TTC549 (cell line): ENCODE measurements around the gene SEC24B.

Source experiments
- FAIRE-seq: peaks from 2 replicates; lab custom pipeline; 2012; peaks lifted over from hg19 to GRCh38; lab: Jason Lieb, UNC

SEC24B gene

DNA sequence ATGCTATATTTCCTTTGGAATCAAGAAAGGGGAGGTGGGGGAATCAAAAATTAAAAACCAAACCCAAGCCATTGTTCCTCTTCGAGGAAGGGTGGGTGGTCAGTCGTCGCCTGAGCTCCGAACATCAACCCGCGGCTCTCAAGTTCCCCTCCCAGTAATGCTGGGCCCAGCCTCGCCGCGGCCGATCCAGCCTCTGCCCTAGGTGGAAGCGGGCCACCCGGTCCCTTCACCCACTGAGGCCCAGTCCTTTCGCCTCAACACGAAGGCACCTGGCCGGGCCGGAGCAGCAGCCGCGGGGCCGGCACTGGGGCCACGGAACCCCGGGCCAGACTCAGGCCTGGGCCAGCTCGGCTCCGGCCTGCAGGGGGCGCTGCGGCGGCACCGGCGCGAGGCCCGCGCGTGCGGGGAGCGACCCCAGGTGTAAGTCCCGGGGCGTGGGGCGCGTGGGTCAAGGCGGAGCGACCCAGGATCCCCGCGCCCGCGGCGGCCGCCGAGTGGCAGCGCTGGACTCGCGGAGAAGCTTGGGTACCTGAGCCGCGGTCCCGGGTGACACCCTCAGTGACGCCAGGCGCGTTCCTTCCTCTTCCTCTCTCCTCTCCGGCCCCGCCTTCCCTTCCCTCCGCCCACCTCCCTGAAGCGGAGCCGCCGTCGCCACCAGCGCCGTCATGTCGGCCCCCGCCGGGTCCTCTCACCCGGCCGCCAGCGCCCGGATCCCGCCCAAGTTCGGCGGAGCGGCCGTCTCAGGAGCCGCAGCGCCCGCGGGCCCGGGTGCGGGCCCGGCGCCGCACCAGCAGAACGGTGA, at the start of gene SEC24B:
Gene SEC24B, plus strand, starts transcription at position 611 of the 802 bp plus-strand sequence. Its CDS starts 55 bp downstream, at position 666.
- no peak for FAIRE-seq

DNA sequence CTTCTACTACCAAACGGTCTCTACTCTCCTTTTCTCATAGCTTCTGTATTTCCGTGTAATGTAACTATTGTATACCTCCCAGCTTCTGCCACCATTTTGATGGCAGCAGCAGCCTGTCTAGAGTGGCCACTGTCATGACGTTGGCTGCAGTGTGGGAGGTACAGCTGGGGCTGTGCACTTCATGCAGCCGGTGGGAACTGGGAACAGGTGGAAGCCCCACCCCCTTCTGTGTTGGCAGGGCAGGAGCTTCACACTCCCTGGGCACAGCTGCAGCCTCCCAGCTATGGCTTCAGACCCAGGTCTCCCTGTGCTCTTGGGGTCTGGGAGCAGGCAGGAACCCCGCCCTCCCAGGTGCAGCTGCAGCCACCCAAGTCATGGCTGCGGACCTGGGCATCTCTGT, 49.8 kb upstream of the SEC24B start:
- FAIRE-seq = no peak

DNA sequence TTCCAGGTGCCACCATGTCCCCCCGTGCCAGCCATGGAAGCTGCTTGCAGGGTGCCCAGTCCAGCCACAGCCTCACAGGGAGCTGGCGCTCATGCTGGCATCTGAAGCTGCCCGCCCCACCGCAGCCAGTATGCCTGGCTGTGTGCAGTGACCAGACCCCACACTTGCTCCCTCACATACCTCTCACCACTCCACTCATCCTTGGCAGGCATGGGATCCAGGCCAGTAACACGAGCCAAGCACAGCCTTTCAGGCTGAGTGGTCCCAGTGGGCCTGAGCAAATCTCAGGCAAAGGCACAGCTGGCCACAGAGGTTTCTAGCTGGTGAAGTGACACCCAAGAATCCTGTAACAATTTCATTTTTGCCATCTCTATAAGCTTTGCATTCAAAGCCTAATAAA, 48.4 kb upstream of the SEC24B start:
- FAIRE-seq = no peak

DNA sequence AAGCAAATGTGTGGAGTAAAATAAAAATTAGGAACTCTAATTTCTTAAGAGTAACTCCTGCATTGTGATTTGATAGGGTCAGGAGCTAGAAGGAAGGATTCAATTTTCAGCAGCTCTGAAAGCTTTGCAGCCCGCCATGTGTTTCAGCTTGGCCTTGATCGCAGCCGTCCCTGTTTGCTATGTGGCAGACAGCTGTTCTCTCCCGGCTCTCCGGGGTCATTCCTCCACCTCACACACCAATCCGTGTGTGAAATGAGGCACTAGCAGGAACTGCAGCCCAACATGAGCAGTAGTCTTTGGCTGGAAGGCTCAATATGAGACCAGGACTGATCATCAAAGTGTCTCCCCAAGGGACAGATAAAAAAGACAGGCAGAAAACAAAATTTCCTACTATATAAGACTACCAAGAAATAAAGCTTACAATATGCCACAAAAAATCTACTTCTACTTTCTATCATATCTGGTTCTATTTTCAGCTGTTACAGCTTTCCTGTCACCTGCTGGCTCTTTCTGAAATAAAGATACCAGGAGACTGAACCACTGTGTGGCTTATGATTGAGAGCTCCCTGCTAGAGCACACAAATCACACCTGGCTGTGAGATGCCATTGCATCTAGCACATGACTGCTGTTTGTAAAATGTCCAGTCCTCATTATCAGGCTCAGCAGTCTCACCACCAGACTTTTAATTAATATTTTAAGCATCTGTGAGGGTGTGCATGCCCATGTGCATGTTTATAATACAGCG, 44.1 kb upstream of the SEC24B start:
- FAIRE-seq = no peak

DNA sequence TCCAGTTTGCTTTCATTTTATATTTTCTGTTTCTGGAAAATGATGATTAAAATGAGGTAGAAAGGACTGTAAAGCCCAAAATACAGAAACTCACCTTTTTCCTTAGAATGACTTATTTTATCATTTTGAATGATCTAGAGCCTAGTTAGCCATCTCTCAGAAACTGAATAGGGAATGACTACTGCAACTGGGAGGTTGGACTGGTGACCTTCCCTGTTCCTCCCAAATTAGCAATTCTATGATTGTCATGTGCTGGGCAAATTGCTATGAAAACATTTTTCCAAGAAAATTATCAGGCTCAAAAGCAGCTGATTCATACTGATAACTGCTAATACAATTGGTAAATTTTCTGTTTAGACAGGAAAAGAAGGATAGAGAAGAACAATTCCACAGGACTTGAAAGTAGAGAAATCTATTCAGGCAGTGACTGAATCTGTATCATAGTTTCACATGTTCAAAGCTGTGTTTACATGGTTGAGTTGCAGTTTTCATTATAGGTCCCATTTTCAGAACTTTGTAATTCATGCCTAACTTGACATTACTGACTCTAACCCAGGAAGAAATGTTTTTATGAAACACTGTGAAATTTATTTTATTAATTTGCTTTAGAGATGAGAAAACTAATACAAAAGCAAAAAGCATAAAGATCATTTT, 43.4 kb upstream of the SEC24B start:
- no peak for FAIRE-seq

DNA sequence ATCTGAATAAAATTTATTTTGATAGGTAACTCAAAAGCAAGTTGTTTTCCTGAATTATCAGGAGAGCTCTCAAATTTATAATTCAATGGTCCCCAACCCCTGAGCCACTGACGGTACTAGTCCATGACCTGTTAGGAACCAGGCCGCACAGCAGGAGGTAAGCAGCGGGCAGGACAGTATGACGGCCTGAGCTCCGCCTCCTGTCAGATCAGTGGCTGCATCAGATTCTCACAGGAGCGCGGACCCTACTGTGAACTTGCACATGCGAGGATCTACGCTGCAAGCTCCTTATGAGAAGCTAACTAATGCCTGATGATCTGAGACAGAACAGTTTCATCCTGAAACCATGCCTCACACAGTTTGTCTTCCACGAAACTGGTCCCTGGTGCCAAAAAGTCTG, 37.9 kb upstream of the SEC24B start:
- no peak for FAIRE-seq

DNA sequence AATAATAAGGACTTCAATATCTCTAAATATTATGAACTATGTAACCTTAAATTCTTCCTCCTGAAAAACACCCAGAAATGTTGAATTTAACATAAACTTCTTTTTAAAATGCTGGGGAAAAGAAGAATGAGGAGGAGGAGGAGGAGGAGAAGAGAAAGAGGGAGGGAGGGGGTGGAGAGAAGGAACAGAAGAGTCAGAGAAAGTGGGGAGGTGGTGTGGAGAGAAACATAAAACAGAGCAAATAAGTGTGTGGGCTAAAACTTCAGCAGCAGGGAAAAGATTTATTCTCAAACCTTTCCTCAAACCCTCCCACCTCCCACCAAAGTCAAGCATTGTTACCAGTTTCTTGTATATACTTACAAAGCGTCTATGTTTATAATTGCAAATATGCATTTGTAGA, 34.7 kb upstream of the SEC24B start:
- no peak for FAIRE-seq

DNA sequence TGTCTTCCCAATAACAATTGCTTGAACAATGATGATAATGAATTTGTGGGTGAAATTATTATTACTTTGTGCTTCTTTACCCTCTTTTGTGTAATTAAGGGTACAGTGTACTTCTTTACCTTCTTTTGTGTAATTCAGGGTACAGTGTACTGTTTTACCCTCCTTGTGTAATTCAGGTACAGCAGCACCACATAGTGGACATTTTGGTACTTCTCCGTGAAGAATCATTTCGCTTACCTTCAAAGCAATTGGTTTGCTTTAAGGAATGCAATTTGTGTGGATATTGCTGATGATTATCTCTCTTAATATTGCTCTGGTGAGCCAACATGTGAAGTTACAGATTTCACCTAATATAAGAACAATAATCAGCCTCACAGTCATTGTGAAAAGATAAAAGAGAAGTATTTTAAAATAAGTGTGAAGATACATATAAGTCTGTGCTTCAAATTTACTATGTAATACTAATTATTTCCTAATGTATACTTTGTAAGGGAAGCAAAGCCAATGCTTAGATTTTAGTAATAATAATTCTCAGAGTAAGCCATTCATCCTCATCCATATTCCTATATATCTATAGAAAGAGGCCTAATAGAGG, 27.2 kb upstream of the SEC24B start:
- peak; percentile 74 for FAIRE-seq

DNA sequence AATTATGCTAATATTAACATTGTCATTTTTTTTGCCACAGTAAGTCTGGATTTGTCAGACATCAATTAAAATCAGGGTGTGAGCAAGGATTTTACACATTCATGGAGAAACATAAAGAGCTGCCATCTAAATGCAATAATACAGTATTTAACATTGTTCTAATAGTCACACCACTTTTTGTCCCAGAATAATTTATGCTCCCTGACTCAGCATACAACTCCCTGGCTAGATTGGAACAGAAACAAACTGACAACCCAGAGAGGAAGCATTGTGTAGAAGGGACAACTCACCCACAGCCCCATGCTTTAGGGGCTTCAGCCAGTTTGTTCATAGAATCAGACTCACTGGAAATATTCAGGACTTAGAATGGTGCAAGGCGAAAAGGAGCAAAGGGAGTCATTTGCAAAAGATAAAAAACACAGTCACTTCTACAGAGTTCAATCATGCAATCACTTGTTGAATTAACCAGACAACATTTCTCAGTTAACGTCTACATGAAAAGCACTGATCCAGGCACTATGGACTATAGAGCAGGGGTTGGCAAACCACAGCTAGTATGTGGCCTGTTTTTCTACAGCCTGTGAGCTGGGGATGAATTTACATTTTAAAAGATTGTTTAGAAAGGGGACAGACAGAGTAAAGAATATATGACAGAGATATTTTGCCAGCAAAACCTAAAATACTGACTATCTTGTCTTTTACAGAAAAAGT, 26.4 kb upstream of the SEC24B start:
- no peak for FAIRE-seq

DNA sequence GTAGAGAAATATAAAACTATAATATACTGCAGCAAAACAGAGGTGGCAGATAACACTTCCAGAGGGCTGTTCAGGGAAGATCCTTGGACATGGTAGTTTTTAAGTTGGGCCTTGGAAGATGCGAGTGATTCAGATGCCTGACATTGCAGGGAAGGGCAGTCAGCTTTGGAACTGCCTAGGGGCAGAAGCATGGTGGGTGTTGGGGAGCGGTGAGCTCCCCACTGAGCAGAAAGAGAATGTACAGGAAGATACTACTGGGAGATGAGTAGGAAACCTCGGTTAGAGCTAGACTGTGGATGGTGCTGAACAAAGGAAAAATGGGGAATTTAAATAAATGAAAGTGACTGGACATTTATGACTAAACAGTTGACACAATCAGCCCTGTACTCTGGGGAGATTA, 24.9 kb upstream of the SEC24B start:
- FAIRE-seq = no peak

DNA sequence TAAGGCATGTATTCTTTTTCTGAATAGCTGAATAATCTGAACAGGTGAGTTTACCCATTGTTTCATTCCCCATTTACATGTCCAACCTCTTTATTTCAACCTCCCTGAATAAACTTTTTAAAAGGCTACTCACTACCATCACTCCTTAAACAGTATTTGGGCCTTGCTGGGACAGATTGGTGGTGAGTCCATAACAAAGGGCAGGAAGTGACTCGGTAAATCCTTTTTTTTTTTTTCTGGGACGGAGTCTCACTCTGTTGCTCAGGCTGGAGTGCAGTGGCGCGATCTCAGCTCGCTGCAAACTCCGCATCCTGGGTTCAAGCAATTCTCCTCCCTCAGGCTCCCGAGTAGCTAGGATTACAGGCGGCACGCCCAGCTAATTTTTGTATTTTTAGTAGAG, 23.4 kb upstream of the SEC24B start:
- no peak for FAIRE-seq

DNA sequence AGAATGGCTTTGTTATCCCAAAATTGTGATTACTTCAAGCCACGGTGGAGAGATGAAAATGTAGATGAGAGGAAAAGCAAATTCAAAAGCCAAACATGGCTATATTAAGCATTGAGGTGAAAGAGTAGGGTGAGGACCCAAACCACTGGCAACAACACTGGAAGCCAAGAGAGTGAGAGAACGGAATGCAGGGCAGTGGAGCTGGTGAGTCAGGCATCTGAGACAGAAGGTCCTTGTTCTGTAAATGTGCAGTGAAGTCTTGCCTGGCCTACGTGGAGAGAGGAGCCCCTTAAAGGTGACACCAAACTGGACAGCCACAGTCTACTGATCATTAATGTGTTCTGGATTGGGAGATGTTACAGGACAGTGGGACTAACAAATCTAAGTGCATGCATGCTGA, 22.8 kb upstream of the SEC24B start:
- FAIRE-seq = no peak

DNA sequence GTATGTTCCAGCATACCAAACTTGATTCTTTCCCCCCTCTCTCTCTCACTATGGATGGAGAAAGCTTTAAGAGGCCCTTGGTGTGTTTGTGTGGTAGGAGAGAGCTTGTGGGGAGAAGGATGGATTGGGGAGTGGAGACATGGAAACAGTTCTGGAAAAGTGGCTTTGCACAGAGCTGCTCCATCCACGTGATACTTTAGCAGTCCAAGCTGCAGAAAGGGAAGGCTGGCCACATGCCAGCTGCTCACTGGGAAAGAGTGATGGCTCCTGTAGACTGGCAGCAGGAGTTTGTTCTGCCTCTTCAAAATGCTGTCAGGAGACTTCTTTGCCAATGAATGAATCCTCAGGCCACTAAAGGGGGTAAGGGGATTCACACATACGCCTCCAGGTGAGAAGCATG, 21.7 kb upstream of the SEC24B start:
- no peak for FAIRE-seq

DNA sequence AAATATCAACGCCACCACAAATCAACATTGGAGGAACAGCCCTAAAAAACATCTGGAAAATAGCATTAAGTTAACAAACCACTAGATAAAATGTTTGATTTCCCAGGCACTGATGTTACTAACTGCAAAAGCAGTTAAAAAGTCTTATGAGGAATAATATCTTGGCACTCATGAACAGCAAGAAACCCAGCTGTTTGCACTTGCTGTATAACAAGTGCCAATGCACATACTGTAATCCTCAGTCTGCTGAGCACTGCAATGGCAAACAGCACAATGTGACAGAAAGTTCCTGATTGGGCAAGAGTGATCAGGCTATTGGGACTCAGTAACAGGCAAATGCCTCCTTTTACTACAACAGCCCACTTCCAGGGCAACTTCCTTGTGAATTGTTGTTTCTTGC, 20.8 kb upstream of the SEC24B start:
- FAIRE-seq = no peak

DNA sequence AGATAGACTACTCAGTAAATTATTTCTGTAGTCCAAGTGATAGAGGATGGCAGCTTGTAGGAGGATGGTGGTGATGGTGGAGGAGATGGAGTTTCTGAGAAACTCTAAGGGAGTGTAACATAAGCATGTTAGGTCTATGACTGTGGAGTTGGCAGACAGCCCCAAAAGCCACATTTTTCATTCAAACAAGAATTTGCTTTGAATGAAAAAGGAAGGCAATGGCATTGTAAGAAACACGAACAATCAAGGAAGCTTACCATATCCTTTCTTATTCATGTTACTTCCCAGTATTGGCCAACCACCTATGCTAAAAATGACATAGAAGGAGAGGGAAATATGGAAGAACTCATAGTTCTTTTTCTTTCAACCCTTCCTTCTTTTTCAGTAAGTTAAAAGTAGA, 18.7 kb upstream of the SEC24B start:
- FAIRE-seq = no peak

DNA sequence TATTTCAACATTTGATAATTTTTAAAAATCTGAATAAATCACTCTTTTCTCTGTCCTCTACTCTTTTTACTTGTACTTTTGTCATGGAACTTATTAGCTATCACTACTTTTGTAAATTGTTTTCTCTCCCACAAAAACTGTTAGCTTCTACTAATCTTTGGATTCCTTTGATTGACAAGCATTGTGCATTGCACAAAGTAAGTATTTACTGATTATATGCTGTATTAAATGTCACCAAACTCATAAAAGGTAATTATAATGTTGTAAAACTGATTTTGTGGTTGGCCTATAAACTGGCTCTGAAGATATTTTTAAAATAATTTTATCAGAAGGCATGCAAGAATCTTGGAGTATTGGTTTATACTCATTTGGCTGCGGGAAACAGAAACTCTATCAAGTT, 15.0 kb upstream of the SEC24B start:
- no peak for FAIRE-seq

DNA sequence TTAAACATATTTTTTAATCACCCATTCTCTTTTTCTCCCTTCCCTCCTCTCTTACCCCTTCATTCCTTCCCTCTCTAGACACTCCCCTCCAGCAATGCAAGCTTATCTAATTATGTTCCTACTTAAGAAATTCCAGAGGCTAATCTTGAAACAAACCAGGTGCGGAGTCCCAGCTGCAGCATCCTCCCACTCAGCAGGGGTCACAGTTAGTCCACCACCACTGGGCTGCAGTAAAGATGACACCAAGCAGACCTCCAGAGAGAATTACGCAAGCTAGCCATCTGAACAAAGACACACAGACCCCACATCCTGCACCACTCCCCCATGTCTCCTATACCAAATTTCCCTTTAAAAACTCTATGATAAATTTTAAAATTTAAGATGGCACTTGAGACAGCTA, 13.9 kb upstream of the SEC24B start:
- FAIRE-seq = no peak

DNA sequence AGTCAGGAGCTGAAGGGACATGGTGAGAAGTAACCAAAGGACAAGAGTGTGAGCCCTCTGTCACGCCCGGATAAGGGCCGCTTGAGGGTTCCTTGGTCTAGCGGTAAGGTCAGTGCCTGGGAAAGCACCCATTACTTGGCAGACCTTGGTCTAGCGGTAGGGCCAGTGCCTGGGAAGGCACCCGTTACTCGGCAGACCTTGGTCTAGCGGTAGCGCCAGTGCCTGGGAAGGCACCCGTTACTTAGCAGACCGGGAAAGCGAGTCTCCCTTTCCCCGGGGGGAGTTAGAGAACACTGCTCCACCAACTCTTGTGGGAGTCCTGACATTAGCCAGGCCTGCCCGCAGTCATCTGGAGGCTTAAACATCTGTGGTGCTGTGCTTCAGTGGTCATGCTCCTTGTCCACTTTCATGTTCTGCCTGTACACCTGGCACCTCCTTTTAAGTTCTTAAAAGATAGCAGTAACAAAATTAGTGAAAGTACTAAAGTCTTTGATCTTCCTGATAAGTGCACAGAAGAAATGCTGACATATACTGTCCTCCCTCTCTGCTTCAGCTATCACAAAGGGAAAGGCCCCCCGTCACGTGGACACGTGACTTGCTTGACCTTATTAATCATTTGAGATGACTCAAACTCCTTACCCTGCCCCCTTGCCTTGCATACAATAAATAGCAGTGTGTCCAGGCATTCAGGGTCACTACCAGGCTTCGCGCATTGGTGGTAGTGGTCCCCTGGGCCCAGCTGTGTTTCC, 9.3 kb upstream of the SEC24B start:
- no peak for FAIRE-seq

DNA sequence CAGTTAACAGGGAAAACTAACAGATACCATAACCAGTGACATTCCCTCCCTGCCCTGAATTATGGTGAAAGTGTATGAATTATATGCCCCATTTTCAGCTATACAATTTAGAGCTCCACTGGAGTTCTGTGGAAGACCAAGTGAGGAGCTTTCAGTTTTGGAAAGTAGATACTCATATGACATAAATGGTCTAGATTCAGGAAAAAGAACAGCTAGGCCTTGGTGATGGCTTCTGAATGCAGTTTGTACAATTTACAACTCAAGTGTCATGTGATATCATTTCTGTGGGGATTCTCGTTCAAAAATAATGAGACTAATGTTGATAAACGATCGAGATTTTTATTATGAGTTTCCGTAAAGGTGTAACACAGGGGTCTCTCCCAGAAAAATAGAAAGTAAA, 8.2 kb upstream of the SEC24B start:
- FAIRE-seq = no peak

DNA sequence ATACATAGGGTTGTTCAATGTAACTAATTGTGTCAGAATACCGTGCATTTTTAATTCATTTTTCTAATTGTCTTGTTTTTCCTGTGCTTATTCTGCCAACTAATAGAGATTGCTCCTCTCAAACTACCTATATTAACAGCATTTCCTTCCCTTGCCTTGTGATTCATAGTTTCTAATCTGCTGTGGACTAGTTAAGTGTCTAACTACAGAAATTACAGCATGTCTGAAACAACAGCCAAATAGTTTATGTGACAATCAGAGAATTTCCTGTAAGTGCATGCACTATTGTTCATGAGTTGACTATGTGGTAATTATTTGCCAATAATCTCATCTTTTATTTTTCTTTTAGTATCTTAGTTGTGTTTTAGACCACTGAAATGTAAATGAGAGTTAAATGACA, 4.1 kb upstream of the SEC24B start:
- no peak for FAIRE-seq

DNA sequence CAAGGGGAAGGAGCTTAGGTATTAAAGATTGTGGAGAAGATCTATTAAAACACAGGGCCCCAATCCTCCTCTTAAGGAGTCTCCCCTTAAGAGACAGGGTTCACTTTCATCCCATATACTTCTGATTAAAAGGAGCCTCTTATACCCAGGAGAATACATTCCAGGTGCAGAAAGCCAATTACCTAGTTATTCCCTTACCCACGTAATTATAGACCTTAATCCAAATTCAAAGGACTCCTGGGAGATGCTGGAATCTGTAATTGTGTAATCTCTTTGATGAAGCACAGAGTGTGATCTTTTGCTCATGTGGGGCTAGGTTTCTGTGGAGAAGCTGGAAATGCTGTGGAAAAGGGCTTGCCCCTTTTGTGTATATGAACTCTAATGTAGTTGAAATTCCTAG, 1.4 kb upstream of the SEC24B start:
- no peak for FAIRE-seq

DNA sequence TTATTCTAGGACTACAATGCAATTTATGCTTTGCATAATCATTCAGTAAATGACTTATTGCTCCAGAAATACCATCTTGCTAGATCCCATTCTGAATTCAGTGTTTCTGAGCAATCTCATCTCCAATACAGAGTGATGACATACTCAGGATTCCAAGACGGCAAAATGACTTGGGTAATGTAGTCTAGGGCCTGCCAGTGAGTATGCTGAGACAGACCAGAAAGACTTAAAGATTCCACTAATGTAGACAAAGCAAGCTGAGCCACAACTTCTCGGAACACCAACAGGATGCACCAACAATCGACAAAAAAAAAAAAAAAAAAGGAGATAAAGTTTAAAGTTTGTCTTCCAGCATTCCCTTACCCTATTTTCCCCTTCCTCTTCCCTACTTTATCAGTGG, 919 bp upstream of the SEC24B start:
- no peak for FAIRE-seq
